Measurements from ENCODE around the gene PPIA.
A peak's percentile ranks its signal among the peaks of the same experiment; 100 is the strongest.

DNA sequence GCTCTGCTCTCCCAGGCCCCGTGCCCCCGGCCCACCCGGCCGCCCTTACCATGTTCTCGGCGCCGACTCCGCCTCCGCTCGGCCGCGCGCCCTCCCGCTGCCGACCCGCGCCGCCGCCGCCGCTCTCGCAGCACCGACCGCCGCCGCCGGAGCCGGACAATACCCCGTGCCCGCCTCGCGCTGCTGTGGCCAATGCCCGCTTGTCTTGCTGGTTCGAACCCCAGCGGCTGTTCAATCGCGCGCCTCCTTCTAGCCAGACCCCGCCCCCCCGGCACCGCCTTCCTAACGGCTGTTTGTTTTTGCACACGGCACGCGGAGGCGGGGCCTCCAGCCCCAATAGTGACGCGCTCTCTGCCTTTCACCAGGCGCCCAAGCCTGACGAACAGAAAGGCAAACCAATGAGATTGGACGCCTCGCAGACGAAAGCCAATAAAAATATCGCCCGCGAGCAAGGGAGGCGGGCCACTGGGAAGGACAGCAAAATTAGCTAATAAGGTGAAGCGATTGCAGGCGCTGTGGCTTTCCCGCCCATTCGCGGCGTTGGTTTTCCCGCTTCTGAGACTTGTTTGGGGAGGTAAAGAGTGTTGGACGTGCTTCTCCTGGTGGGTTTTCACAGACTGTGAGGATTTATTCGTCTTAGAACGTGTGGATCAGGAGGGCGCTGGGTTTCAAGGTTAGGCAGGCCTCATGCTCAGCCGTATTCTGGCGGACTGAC, 51.6 kb downstream of the PPIA start, which contains the start of gene H2AZ2:
- TF ChIP-seq, protein P1, sequence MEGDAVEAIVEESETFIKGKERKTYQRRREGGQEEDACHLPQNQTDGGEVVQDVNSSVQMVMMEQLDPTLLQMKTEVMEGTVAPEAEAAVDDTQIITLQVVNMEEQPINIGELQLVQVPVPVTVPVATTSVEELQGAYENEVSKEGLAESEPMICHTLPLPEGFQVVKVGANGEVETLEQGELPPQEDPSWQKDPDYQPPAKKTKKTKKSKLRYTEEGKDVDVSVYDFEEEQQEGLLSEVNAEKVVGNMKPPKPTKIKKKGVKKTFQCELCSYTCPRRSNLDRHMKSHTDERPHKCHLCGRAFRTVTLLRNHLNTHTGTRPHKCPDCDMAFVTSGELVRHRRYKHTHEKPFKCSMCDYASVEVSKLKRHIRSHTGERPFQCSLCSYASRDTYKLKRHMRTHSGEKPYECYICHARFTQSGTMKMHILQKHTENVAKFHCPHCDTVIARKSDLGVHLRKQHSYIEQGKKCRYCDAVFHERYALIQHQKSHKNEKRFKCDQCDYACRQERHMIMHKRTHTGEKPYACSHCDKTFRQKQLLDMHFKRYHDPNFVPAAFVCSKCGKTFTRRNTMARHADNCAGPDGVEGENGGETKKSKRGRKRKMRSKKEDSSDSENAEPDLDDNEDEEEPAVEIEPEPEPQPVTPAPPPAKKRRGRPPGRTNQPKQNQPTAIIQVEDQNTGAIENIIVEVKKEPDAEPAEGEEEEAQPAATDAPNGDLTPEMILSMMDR (IDR thresholded peaks at IDR 0.05; ENCODE audit: poor library complexity, severe bottlenecking): peak; percentile 65
- no peak for TF ChIP-seq EZH2 (IDR thresholded peaks at IDR 0.05; ENCODE audit: borderline replicate concordance, insufficient read depth, low read length, poor library complexity, severe bottlenecking)

Measured in neural cell (in vitro differentiated cells).